CD14-positive monocyte (primary cell): ENCODE measurements around the gene CPNE2. TPM values are rescaled to one million over a fixed set of nuclear protein-coding genes. Genes with fewer than 3 reads are reported as not detected.

Experiments
- DNase-seq, 3 donors: peaks; one replicate each; pipeline ENCODE4 v3.0.0-alpha.2; 2011 to 2022
- H2AFZ ChIP-seq: 2 replicates; pipeline ENCODE4 v1.6.0; 2012; ENCODE audit warnings: mild to moderate bottlenecking, low read depth, low read length, inconsistent platforms; ENCODE audit not compliant: insufficient read depth, poor library complexity, severe bottlenecking
- H3K27ac ChIP-seq, 2 donors: 1 replicate in 1 of 2; 2 replicates in 1 of 2; pipeline ENCODE4 v1.5.1; 2012 to 2013; ENCODE audit warnings: low read length in 2 of 2, control low read depth in 1 of 2, inconsistent platforms in 1 of 2, low read depth in 1 of 2, mild to moderate bottlenecking in 1 of 2
- H3K27me3 ChIP-seq, 2 donors: one replicate each; pipeline versions ENCODE4 v1.6.0 to v1.6.1; 2011 to 2013; ENCODE audit warnings: low read length in 2 of 2; ENCODE audit not compliant: control insufficient read depth in 2 of 2, insufficient read depth in 2 of 2
- H3K36me3 ChIP-seq, 2 donors: replicated peaks in 1 of 2; 1 replicate in 1 of 2; 2 replicates in 1 of 2; pipeline versions ENCODE4 v1.5.1 to v1.6.1; 2012 to 2013; ENCODE audit warnings: low read length in 2 of 2, control low read depth in 1 of 2, inconsistent platforms in 1 of 2, mild to moderate bottlenecking in 1 of 2; ENCODE audit not compliant: insufficient read depth in 2 of 2, control insufficient read depth in 1 of 2
- H3K4me1 ChIP-seq, 2 donors: 1 replicate in 1 of 2; 2 replicates in 1 of 2; pipeline versions ENCODE4 v1.5.1 to v1.6.1; 2012 to 2013; ENCODE audit warnings: low read length in 2 of 2, control low read depth in 1 of 2, inconsistent platforms in 1 of 2, mild to moderate bottlenecking in 1 of 2, moderate library complexity in 1 of 2; ENCODE audit not compliant: insufficient read depth in 2 of 2, control insufficient read depth in 1 of 2
- H3K4me2 ChIP-seq: replicated peaks from 2 replicates; pipeline ENCODE3; 2012; ENCODE audit warnings: low read length, moderate library complexity, mild to moderate bottlenecking; ENCODE audit not compliant: poor library complexity, severe bottlenecking; ENCODE audit errors: extremely low read depth
- H3K4me3 ChIP-seq, 3 experiments: fragments of 200-600 bp in 1 of 3; sonication (generic) in 1 of 3; replicated peaks in 1 of 3; 1 replicate in 2 of 3; 2 replicates in 1 of 3; pipeline ENCODE4 v1.5.1; 2011 to 2013; ENCODE audit warnings: low read length in 3 of 3, mild to moderate bottlenecking in 3 of 3, control low read depth in 2 of 3, low read depth in 2 of 3, inconsistent platforms in 1 of 3, moderate library complexity in 1 of 3
- H3K79me2 ChIP-seq: 2 replicates; pipeline ENCODE4 v1.6.0; 2012; ENCODE audit warnings: mild to moderate bottlenecking, control low read depth, inconsistent platforms, low read length, moderate library complexity; ENCODE audit not compliant: insufficient read depth
- H3K9ac ChIP-seq: 2 replicates; pipeline ENCODE4 v1.6.0; 2017; ENCODE audit warnings: low read length, mild to moderate bottlenecking; ENCODE audit not compliant: insufficient read depth, poor library complexity, severe bottlenecking
- H3K9me3 ChIP-seq, 2 donors: replicated peaks in 1 of 2; 1 replicate in 1 of 2; 2 replicates in 1 of 2; pipeline versions ENCODE4 v1.5.1 to v1.6.1; 2012 to 2013; ENCODE audit warnings: low read length in 2 of 2, control low read depth in 1 of 2; ENCODE audit not compliant: control insufficient read depth in 1 of 2, insufficient read depth in 1 of 2
- H4K20me1 ChIP-seq: 2 replicates; pipeline ENCODE4 v1.6.0; 2012; ENCODE audit warnings: mild to moderate bottlenecking, low read length, control low read depth, moderate library complexity; ENCODE audit not compliant: insufficient read depth
- H3K27ac Mint-ChIP-seq, 7 donors: one replicate each; pipeline ENCODE4 v1.8.0; 2020; ENCODE audit warnings: mild to moderate bottlenecking in 7 of 7, mixed read lengths in 7 of 7, moderate library complexity in 6 of 7, inconsistent platforms in 2 of 7
- H3K27me3 Mint-ChIP-seq, 3 donors: one replicate each; pipeline ENCODE4 v1.8.0; 2021 to 2022; ENCODE audit warnings: low read depth in 3 of 3, mild to moderate bottlenecking in 3 of 3, mixed read lengths in 3 of 3, moderate library complexity in 3 of 3, inconsistent platforms in 1 of 3
- H3K36me3 Mint-ChIP-seq, 2 donors: one replicate each; pipeline ENCODE4 v1.8.0; 2020; ENCODE audit warnings: mixed read lengths in 2 of 2, inconsistent platforms in 1 of 2, mild to moderate bottlenecking in 1 of 2
- H3K4me1 Mint-ChIP-seq: one replicate; pipeline ENCODE4 v1.8.0; 2020; ENCODE audit warnings: mild to moderate bottlenecking, mixed read lengths
- H3K4me3 Mint-ChIP-seq, 2 donors: one replicate each; pipeline ENCODE4 v1.8.0; 2020; ENCODE audit warnings: mild to moderate bottlenecking in 2 of 2, mixed read lengths in 2 of 2, moderate library complexity in 1 of 2
- H3K9me3 Mint-ChIP-seq, 7 donors: one replicate each; pipeline ENCODE4 v1.8.0; 2020 to 2022; ENCODE audit warnings: mixed read lengths in 7 of 7, mild to moderate bottlenecking in 6 of 7, moderate library complexity in 6 of 7, inconsistent platforms in 2 of 7
- WGBS: methylation state at CpG from one replicate; pipeline ENCODE4 v1.1.5; 2013; ENCODE audit warnings: missing lambda C conversion rate; ENCODE audit not compliant: insufficient coverage; 5-methylcytosine and 5-hydroxymethylcytosine counted together
- intact Hi-C, 2 donors: fragments of 100-400 bp; cut with micrococcal nuclease; formaldehyde crosslinking; loops; one replicate each; pipeline versions ENCODE4 v1.15.0 to v1.15.1; 2023
- polyA plus RNA-seq, 3 donors: library from polyadenylated mRNA; depleted of rRNA in 1 of 3; unstranded in 2 of 3; stranded (reverse) in 1 of 3; fragments of 300-500 nt in 2 of 3; fragments of >200 nt in 1 of 3; fragmentation: Illumina TruSeq in 2 of 3; gene quantifications; 1 replicate in 2 of 3; 2 replicates in 1 of 3; pipeline ENCODE4 v1.2.3, GENCODE V29; 2012 to 2021
- TF ChIP-seq, protein P1 (sequence below): fragments of 200-600 bp; IDR thresholded peaks from one replicate; pipeline ENCODE4 v1.8.0; 2022; ENCODE audit warnings: antibody characterized with exemption, mild to moderate bottlenecking

Gene CPNE2
- polyA plus RNA-seq, 3 donors = 18.3 to 68.8 (median 23.9) TPM

DNA sequence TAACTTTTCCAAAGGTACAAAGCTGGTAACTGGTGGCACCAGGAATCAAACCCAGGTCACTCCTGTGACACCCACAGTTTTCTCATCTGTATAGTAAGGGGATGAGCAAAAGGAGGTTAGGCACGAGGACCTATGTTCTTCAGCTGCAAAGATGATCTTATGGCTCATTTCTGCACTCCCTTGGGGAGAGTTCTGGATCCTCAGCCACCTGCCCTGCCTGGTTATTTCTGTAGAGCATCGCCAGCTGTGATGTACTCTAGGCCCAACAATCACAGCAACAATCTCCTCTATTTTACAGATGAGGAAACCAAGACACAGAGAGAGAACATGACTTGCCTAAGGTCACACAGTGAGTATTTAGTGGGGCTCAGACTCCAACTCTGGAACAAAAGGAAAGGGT lies 5.4 kb upstream of the CPNE2 start:
- Mint-ChIP-seq H3K4me1 (peaks cover 54% of the 10 kb centered on the region), H3K27ac (no peak overlapping the region), H3K36me3 (peaks cover 8 to 18% of the 10 kb centered on the region in 2 donors), H3K4me3 (no peak overlapping the region), H3K27me3 (peaks cover 0 to 5% (median 0%) of the 10 kb centered on the region in 3 donors), H3K9me3 (no peaks in the 10 kb centered on the region)
- no peak overlapping the region for H3K4me2 ChIP-seq
- no peak for DNase-seq
- no peaks in the 10 kb centered on the region for H3K9me3 ChIP-seq
- no peak overlapping the region for H2AFZ ChIP-seq
- intact Hi-C loops = no loop called here
- no peaks in the 10 kb centered on the region for H3K79me2 ChIP-seq
- no peak overlapping the region for H3K9ac ChIP-seq
- no peaks in the 10 kb centered on the region for H3K27me3 ChIP-seq
- WGBS = no CpG with 5 or more reads among the region's 2 CpGs
- H3K36me3 ChIP-seq = peaks cover 15 to 18% of the 10 kb centered on the region in 2 donors
- no peak overlapping the region for H3K27ac ChIP-seq
- TF ChIP-seq, protein P1, sequence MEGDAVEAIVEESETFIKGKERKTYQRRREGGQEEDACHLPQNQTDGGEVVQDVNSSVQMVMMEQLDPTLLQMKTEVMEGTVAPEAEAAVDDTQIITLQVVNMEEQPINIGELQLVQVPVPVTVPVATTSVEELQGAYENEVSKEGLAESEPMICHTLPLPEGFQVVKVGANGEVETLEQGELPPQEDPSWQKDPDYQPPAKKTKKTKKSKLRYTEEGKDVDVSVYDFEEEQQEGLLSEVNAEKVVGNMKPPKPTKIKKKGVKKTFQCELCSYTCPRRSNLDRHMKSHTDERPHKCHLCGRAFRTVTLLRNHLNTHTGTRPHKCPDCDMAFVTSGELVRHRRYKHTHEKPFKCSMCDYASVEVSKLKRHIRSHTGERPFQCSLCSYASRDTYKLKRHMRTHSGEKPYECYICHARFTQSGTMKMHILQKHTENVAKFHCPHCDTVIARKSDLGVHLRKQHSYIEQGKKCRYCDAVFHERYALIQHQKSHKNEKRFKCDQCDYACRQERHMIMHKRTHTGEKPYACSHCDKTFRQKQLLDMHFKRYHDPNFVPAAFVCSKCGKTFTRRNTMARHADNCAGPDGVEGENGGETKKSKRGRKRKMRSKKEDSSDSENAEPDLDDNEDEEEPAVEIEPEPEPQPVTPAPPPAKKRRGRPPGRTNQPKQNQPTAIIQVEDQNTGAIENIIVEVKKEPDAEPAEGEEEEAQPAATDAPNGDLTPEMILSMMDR = no peak
- peaks cover 43 to 47% of the 10 kb centered on the region in 2 donors for H3K4me1 ChIP-seq
- H3K4me3 ChIP-seq = no peak overlapping the region
- H4K20me1 ChIP-seq = no peaks in the 10 kb centered on the region

DNA sequence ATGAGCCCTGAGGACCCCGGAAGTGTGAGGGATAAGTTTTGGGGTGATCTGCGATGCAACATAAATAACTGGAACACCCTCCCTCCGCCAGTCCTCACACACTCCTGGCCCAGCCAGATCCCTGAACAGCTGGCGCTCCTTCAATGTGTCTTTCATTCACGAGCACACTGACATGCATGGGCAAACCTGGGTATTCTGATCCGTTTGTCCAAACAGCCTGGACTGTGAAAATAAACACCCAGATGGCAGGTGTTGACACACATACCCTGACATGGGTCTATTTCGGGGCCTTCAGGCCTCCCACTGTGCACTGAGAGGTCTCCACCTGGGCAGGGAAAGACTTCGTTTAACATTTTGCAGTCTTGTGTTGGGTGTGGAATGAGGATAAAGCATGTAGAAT lies 3.0 kb upstream of the CPNE2 start:
- H3K27ac ChIP-seq = no peak overlapping the region
- H3K4me2 ChIP-seq = no peak overlapping the region
- Mint-ChIP-seq H3K36me3 (peaks cover 0 to 2% of the 10 kb centered on the region in 2 donors), H3K9me3 (no peaks in the 10 kb centered on the region), H3K4me1 (peaks cover 59% of the 10 kb centered on the region), H3K4me3 (no peak overlapping the region), H3K27me3 (peaks cover 0 to 5% (median 0%) of the 10 kb centered on the region in 3 donors), H3K27ac (no peak overlapping the region)
- H3K79me2 ChIP-seq = peaks cover 15% of the 10 kb centered on the region
- no peak overlapping the region for H3K9ac ChIP-seq
- peaks cover 51 to 56% of the 10 kb centered on the region in 2 donors for H3K4me1 ChIP-seq
- no peak overlapping the region for H2AFZ ChIP-seq
- H3K36me3 ChIP-seq = no peaks in the 10 kb centered on the region
- no peaks in the 10 kb centered on the region for H3K9me3 ChIP-seq
- TF ChIP-seq, protein P1 = no peak
- intact Hi-C loops = no loop called here
- no peaks in the 10 kb centered on the region for H3K27me3 ChIP-seq
- H4K20me1 ChIP-seq = peaks cover 13% of the 10 kb centered on the region
- H3K4me3 ChIP-seq = no peak overlapping the region
- no peak for DNase-seq
- 98% methylated on average over 4 of the region's 8 CpGs for WGBS
